GM18517 (cell line): ENCODE results near the gene ALDOA.
"Not testable (repeated sequence)": the region's sequence is repeated elsewhere in the genome, so short reads cannot be mapped to it uniquely, and the experiment has no call there.

Experiments
- ATAC-seq: cut with Tn5 transposase; IDR thresholded peaks from one replicate; pipeline ENCODE4 v1.9.1; 2021; ENCODE audit warnings: mild to moderate bottlenecking, moderate library complexity; ENCODE audit not compliant: unreplicated experiment

ALDOA gene

DNA sequence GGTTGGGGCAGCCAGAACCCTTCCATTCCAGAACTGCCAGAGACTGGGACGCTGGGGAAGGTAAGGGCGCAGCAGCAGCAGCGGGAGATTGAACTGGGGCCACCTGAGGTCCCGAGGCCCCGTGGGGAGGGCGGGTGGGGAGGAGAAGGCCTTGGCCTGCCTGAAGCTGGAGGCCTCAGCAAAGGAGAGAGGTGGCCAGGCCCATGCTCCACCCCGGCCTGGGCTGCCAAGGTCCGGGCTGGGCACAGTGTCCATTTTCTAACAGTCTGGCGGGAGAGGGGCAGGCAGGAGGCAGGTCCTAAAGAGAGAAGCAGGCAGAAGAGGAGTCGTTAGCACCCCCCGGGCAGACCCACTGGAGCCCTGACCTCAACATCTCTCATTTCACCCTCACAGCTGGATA is 48.9 kb downstream of the ALDOA start:
- ATAC-seq: no peak

DNA sequence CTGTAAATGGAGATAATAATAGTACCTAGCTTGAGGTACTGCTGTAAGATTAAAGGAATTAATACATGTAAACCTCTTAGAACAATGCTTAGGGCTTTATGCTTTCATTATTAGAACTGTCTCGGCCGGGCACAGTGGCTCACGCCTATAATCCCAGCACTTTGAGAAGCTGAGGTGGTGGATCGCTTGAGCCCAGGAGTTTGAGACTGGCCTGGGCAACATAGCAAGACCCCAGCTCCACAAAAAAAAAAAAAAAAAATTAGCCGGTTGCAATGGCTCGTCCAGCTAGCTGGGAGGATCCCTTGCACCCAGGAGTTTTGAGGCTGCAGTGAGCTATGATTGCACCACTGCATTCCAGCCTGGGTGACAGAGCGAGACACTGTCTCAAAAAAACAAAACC is 49.3 kb downstream of the ALDOA start:
- ATAC-seq: not testable (repeated sequence)

- ATAC-seq: no peak
Observed at GRCh38 chr16:30115238-30115637, 49.7 kb downstream of the ALDOA start.

GRCh38 chr16:30116291-30117207 is 51.0 kb downstream of the ALDOA start:
- ATAC-seq: no peak

DNA sequence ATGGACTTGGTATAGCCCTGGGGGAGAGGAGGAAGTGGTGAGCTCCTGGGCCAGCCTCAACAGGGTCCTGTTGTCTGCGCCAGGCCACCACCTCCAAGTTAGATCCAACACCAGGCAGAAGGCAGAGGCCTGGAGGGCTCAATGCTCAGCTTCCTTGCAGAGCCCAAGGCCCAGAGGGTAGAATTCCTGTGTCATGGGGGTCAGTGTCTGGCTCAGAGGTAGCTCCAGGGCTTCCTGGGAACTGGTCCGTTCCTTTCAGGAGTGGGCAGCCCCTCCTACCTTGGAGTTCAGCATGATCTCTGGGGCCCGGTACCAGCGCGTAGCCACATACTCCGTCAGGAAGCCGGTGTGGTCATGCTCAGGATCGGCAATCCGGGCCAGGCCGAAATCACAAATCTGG is 52.2 kb downstream of the ALDOA start:
- ATAC-seq: no peak

- ATAC-seq: no peak
Observed at GRCh38 chr16:30119428-30119827, 53.9 kb downstream of the ALDOA start.
